ENCODE data around the gene MGLL.

- TF ChIP-seq EZH2phosphoT487 (IDR thresholded peaks at IDR 0.05; ENCODE audit: low read length) (no peak), CTCF (IDR thresholded peaks at IDR 0.05; ENCODE audit: low read length) (no peak), EZH2 (optimal IDR thresholded peaks at IDR 0.05; ENCODE audit: low read depth, low read length) (no peak)
These were observed 73.5 kb downstream of the MGLL start for GRCh38 chr3:127748754-127749327.

Measured in MM.1S (cell line).